Endothelial cell of umbilical vein (primary cell): ENCODE results near the gene CALD1. TPM values are rescaled to one million over a fixed set of nuclear protein-coding genes. Genes with fewer than 3 reads are reported as not detected.
A peak's percentile ranks its signal among the peaks of the same experiment; 100 is the strongest.

Source experiments
- BruUV-seq: library from RNA; stranded (reverse); fragments of 400-500 nt; replicated peaks from 2 replicates; lab custom pipeline; 2021; lab: Mats Ljungman, UMichigan
- CTCF ChIA-PET: fragments of 300-600, 350-600 bp; sonication (Branson Sonifier 250); formaldehyde crosslinking; loops from one replicate; lab custom pipeline; 2021; ENCODE audit warnings: antibody characterized with exemption, inconsistent platforms; lab: Charles Lee
- POLR2A ChIA-PET: fragments of 300-600, 350-600 bp; sonication (Branson Sonifier 250); formaldehyde crosslinking; loops from one replicate; lab custom pipeline; 2021; ENCODE audit warnings: antibody characterized with exemption, inconsistent platforms; lab: Charles Lee
- DNase-seq: peaks from one replicate; pipeline ENCODE4 v3.0.0-alpha.2; 2011; ENCODE audit warnings: low read depth, low spot score
- FAIRE-seq: peaks from 2 replicates; lab custom pipeline; 2011; peaks lifted over from hg19 to GRCh38; lab: Jason Lieb, UNC
- H2AFZ ChIP-seq: 2 replicates; pipeline ENCODE4 v1.6.0; 2012; ENCODE audit warnings: low read depth, low read length, control low read depth, inconsistent platforms
- H3K27ac ChIP-seq: 2 replicates; pipeline ENCODE4 v1.5.1; 2011; ENCODE audit warnings: low read depth, mild to moderate bottlenecking, control low read depth, low read length, moderate library complexity; ENCODE audit not compliant: insufficient read depth
- H3K27me3 ChIP-seq, 2 experiments: 2 replicates each; pipeline versions ENCODE4 v1.6.0 to v1.6.1; 2011; ENCODE audit warnings: low read length in 2 of 2, mixed read lengths in 1 of 2; ENCODE audit not compliant: control insufficient read depth in 2 of 2, insufficient read depth in 2 of 2
- H3K36me3 ChIP-seq, 2 experiments: 2 replicates in 1 of 2; 3 replicates in 1 of 2; pipeline ENCODE4 v1.5.1; 2011; ENCODE audit warnings: low read length in 2 of 2, mild to moderate bottlenecking in 1 of 2, moderate library complexity in 1 of 2; ENCODE audit not compliant: control insufficient read depth in 2 of 2, insufficient read depth in 2 of 2; ENCODE audit errors: extremely low read depth in 1 of 2
- H3K4me1 ChIP-seq: 3 replicates; pipeline ENCODE4 v1.5.1; 2011; ENCODE audit warnings: mild to moderate bottlenecking, low read length; ENCODE audit not compliant: control insufficient read depth, insufficient read depth; ENCODE audit errors: extremely low read depth
- H3K4me2 ChIP-seq: 2 replicates; pipeline ENCODE4 v1.6.1; 2011; ENCODE audit warnings: low read length, control low read depth, mixed read lengths; ENCODE audit not compliant: insufficient read depth
- H3K4me3 ChIP-seq, 3 experiments: fragments of 200-600 bp in 1 of 3; sonication (generic), shearing (Covaris generic) in 1 of 3; replicated peaks in 1 of 3; 2 replicates each; pipeline ENCODE4 v1.5.1; 2011 to 2016; ENCODE audit warnings: control low read depth in 3 of 3, low read length in 3 of 3, mild to moderate bottlenecking in 2 of 3, inconsistent platforms in 1 of 3, low read depth in 1 of 3, moderate library complexity in 1 of 3; ENCODE audit not compliant: insufficient read depth in 1 of 3
- H3K79me2 ChIP-seq: 2 replicates; pipeline ENCODE4 v1.6.0; 2012; ENCODE audit warnings: low read length, inconsistent platforms; ENCODE audit not compliant: control insufficient read depth, insufficient read depth
- H3K9ac ChIP-seq: replicated peaks from 2 replicates; pipeline ENCODE3; 2011; ENCODE audit warnings: low read length, control low read depth; ENCODE audit not compliant: insufficient read depth; ENCODE audit errors: extremely low read depth
- H3K9me1 ChIP-seq: replicated peaks from 3 replicates; pipeline ENCODE4 v1.6.0; 2011; ENCODE audit warnings: mild to moderate bottlenecking, low read length; ENCODE audit not compliant: control insufficient read depth, insufficient read depth; ENCODE audit errors: extremely low read depth
- H3K9me3 ChIP-seq: replicated peaks from 2 replicates; pipeline ENCODE4 v1.5.1; 2012; ENCODE audit warnings: low read length, inconsistent platforms; ENCODE audit not compliant: control insufficient read depth, insufficient read depth
- H4K20me1 ChIP-seq: replicated peaks from 2 replicates; pipeline ENCODE3; 2011; ENCODE audit warnings: mild to moderate bottlenecking, low read length; ENCODE audit not compliant: control insufficient read depth, insufficient read depth; ENCODE audit errors: extremely low read depth
- FOS ChIP-seq: IDR thresholded peaks from 2 replicates; pipeline ENCODE4 v1.6.1; 2011; ENCODE audit warnings: mild to moderate bottlenecking, low read length, moderate library complexity, borderline replicate concordance; ENCODE audit not compliant: insufficient read depth
- MYC ChIP-seq: IDR thresholded peaks from one replicate; pipeline ENCODE4 v1.6.1; 2011; ENCODE audit warnings: mild to moderate bottlenecking, low read depth, low read length
- dilution Hi-C: fragments of 300-500 bp; cut with MboI; formaldehyde crosslinking; loops from one replicate; pipeline ENCODE4 v1.15.0; 2019; ENCODE audit warnings: low sequenced_read_pairs; ENCODE audit not compliant: extremely low pct_ligation_motif_present
- intact Hi-C: fragments of 100-400 bp; cut with micrococcal nuclease; formaldehyde crosslinking; loops from one replicate; pipeline ENCODE4 v1.10.0; 2022
- polyA plus RNA-seq, 4 experiments: library from polyadenylated mRNA; depleted of rRNA in 3 of 4; stranded (reverse) in 3 of 4; unstranded in 1 of 4; fragments of >200 nt; gene quantifications; 2 replicates each; pipeline versions ENCODE4 v1.2.1 to v1.2.3, GENCODE V29; 2011 to 2012; ENCODE audit warnings: missing spikeins in 1 of 4
- total RNA-seq: library from RNA; stranded (reverse); gene quantifications from 2 replicates; pipeline ENCODE4 v1.2.3, GENCODE V29; 2021

Gene CALD1
- total and polyA plus RNA-seq, 2 donors (not counting 3 experiments of a cell fraction or from before 2014, with no cell fraction given), result 136 to 307 TPM

DNA sequence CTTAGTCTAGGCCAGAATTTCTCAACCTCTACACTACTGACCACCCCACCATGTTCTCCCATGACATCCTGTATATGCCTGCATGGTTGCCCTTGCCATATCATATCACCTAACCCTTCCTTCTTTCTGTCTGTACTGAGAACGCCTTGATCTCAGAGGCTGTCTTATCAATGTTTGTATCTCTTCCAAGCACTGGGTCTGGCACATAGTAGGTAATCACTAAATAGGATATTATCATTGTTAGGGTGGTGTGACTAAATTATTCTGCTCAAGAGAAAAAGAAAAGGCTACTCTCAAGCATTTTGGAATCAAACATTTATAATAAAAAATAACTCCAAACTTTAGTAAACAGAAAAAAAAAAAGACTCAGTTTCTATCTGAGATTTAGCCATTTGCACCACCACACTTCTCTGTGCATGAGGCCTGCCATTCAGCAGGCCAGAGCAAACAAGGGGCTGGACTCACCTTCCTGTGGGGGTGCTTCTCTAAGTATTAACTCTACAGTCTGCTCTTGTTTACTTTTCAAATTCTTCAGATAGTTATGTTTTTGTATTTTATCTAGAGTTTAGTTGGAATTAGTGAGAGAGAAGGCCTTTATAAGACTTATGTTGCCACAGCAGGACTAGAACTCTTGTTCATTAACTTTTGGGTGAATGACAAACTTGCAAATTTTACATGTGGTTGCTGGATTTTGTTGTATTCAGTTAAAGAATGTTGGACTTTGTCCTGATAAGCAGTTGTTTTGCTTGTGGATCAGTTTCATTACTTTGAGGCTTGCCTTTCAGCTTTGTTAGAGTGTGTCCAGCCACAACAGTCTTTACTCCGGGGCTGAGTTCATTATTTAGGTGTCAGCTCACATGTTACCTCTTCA, 212.3 kb downstream of the CALD1 start:
- FAIRE-seq, result no peak
- TF ChIP-seq MYC, result no peak

DNA sequence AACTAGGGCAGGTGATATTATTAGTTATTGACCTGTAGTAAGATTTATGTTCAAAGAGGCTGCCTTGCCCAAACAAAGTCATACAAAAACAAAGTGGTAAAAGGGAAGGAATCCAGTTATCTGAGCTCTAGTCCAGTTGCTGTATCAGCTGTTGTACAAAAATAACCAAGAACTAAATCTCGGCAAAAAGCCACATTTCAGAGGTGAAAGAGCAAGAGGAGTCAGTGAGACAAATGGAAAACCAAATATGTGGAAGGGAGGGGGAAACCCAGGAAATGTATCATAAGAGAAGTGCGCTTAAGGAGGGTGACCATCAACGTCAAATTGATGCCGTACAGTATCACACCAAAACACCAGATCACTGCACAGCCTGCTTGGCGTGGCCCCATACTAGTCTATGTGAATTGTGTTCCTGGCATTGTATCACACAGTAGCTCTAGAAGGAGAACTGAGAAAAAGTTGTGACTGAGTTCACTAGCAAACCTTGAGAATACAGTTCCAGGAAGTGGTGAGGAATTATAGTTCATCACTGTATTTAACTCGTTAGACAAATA, 213.3 kb downstream of the CALD1 start:
- CTCF ChIA-PET, result interaction anchor here (1.2 to 1.4 kb wide), 2 partner anchors 9 to 178 kb away, joined by 3 to 4 read pairs; partner anchors contain the start of gene CYREN
- Histone ChIP-seq H3K9ac (no peak overlapping the region), H3K4me2 (peak overlapping the region; percentile 18), H3K27ac (peak overlapping the region; percentile 3), H3K9me3 (no peaks in the 10 kb centered on the region), H4K20me1 (no peaks in the 10 kb centered on the region), H3K4me1 (peaks cover 30% of the 10 kb centered on the region), H3K9me1 (no peaks in the 10 kb centered on the region), H3K4me3 (no peak overlapping the region), H3K79me2 (peaks cover 4% of the 10 kb centered on the region), H3K27me3 (no peaks in the 10 kb centered on the region), H3K36me3 (peaks cover 7 to 13% of the 10 kb centered on the region in 2 experiments), H2AFZ (peak overlapping the region; percentile 47)
- POLR2A ChIA-PET, result no interaction called here
- TF ChIP-seq FOS, result no peak
- FAIRE-seq (peak; percentile 75), DNase-seq (peak; percentile 76)
- no TSS peak for BruUV-seq
- intact Hi-C loops (no loop called here), dilution Hi-C loops (no loop called here)

More for the DNA sequence above, 212.3 kb downstream of the CALD1 start:
- H3K9me3 ChIP-seq, result no peaks in the 10 kb centered on the region
- H3K27me3 ChIP-seq, result no peaks in the 10 kb centered on the region
- BruUV-seq, result no TSS peak
- peaks cover 39% of the 10 kb centered on the region for H3K4me1 ChIP-seq
- no peak overlapping the region for H3K4me3 ChIP-seq
- no peaks in the 10 kb centered on the region for H3K9me1 ChIP-seq
- peaks cover 7 to 10% of the 10 kb centered on the region in 2 experiments for H3K36me3 ChIP-seq
- DNase-seq, result peak; percentile 61
- POLR2A ChIA-PET, result no interaction called here
- H3K79me2 ChIP-seq, result peaks cover 14% of the 10 kb centered on the region
- dilution Hi-C loops, result no loop called here
- H2AFZ ChIP-seq, result no peak overlapping the region
- H4K20me1 ChIP-seq, result no peaks in the 10 kb centered on the region
- H3K9ac ChIP-seq, result no peak overlapping the region
- intact Hi-C loops, result no loop called here
- CTCF ChIA-PET, result interaction anchor here (0.6 to 1.2 kb wide), 2 partner anchors 35 to 179 kb away, joined by 3 to 4 read pairs; partner anchors contain the start of gene CYREN
- peak overlapping the region; percentile 39 for H3K4me2 ChIP-seq
- no peak overlapping the region for H3K27ac ChIP-seq
